HG03097 (cell line): Measurements from ENCODE around the gene SPINT3.
"Not testable (repeated sequence)": the region's sequence is repeated elsewhere in the genome, so short reads cannot be mapped to it uniquely, and the experiment has no call there.

Experiments
- ATAC-seq: cut with Tn5 transposase; IDR thresholded peaks from one replicate; pipeline ENCODE4 v1.9.1; 2021; ENCODE audit not compliant: unreplicated experiment, low FRiP score

Gene SPINT3

DNA sequence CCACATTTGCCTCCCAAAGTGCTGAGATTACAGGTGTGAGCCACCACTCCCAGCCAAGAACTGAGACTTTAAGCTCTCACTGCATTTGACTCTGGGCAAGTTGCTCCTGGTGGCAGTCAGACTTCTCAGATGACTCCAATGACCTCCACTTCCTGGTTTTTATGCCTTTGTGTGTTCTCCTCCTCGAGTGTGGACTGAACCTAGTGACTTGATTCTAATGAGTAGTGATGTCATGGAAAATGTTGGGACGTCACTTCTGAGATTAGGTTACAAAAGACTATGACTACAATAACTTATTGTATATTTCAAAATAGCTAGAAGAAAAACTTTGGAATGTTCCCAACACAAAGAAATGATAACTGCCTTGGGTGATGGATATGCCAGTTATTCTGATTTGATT lies 12.0 kb downstream of the SPINT3 start:
- ATAC-seq, result no peak

DNA sequence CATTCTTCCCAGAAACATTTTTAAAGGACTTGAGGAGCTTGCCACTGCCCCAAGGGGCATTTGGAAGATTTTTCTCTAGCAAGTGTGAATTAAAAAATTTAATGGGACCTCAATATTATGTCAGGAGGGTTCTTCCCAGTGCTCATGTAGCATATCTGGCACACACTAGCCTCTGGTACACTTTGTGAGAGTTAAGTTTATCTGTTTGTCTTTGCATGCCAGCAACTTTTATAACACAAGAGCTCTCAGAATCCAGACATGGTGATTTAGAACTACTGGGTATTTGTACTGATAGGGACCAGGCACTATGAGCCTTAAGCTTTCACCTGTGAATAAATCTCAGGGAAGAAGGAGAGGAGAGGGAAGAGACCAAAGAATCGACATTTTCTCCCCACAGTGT lies 12.9 kb downstream of the SPINT3 start:
- no peak for ATAC-seq

DNA sequence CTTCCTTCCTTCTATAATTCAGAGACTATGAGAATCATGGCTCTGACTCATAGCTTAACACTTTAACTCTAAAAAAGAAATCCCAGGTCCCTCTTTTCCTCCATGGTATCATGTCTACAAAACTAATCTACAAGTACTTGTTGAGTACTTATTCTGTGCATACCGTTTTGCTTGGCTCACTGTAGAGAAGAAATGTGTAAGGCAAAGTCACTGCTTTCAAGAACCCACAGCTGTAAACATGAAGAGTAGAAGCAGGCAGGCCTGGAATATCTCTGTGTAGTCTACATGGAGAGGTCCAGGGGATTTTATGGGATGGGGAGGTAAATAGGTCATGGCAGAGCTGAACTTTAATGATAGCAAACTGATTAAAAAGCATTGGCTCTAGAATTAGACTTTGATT lies 13.8 kb downstream of the SPINT3 start:
- ATAC-seq, result no peak

DNA sequence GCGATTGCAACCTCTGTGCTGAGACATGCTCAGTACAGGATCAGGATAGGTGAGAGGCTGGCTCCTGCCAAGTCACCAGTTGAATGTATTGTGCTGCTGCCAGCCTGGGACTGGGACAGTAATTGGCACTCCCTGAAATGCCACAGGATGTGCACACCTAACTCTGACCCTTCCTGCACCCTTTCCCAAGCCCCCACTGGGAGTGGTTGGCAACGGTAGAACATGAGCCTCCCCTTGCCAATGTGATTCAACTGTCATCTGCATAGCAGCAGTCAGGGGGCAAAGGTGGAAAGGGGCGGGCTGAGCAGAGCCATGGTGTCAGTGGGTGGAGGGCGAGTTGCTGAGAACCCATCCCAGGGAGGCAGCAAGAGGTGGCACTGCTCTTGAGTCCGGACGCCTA lies 15.4 kb downstream of the SPINT3 start:
- no peak for ATAC-seq

DNA sequence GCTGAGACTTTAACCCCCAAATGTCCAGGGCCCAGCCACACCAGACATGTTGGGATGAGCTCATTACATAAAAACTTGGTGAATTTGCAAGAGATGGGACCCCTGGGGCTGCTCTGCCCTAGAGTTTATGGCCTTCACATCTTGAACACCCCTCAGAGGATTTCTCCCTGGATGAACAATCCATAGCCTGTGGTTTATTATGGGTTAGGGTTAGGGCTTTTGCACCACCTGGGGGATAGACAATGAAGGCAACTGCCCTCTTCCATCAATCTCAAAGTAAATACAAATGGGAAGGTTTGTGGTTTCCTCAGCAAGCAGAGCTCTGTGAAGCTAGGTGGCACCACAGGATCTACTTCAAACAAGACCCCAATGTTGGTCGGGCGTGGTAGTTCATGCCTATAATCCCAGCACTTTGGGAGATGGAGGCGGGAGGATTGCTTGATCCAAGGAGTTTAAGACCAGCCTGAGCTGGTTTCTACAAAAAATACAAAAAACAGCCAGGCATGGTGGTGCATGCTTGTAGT lies 17.4 kb downstream of the SPINT3 start:
- ATAC-seq, result no peak

DNA sequence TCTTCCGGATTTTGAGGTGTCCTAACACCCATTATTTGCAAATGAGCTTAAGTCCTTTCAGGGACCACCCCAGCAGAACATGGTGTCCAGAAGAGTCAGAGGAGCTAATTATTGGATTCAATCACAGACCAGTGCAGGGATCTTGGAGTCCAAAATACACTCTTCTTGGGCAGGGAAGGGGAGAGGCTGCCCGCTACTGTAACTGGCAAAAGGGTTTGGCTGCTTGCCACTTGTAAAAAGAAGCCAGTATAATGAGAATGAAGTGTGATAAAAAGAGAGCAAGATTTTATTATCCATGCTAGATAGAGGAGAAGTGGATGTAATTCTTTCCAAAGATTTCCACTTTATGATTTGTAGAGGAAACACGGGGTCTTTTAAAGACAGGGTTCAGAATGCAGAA lies 19.3 kb downstream of the SPINT3 start:
- ATAC-seq, result no peak

DNA sequence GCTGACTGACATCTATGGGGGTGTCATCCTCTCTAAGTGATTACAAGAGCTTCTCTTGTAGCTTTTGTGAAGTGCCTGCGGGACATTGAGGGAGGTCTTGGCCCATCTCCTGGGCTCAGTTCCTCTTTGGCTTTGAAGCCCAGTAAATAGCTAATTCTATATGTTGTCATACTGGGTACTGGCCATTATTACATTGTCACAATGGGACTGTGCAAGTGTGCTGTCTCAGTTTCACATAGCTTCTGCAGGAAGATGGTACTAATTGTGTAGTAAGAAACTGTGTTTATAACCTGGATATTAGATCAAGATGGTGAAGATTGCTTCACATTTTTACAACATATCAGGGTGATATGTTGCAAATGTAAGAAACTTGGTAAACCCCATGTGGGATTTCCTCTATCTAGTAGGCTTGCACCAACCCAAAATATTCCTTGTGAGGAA lies 19.9 kb downstream of the SPINT3 start:
- ATAC-seq, result no peak

DNA sequence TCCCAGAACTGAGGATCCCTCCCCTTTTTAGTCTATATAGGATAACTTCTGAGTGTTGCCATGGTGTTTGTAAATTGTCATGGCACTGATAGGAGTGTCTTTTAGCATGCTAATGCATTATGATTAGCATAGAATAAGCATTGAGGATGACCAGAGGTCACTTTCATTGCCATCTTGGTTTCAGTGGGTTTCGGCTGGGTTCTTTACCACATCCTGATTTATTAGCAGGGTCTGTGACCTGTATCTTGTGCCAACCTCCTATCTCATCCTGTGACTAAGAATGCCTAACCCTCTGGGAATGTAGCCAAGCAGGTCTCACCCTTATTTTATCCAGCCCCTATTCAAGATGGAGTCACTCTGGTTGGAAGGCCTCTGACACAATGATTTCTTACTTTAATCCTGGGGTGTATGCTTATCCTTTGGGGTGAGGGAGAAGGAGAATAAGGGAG lies 26.3 kb downstream of the SPINT3 start:
- ATAC-seq, result no peak

DNA sequence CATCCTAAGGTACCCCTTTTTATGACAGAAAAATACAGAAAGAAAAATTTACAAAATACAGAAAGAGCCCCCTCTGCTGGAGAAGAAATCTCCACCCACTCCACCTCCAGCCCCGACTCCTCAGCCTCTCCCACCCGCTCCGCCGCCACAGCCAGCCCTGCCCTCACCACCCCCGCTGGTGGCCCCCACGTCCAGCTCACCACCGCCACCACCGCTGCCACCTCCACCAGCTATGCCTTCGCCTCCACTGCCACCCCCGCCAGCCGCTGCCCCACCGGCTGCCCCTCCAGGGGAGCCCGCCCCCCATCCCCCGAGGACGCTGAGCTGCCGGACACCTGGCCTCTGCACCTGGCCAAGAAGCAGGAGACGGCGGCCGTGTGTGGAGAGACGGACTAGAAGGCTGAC lies 28.2 kb downstream of the SPINT3 start:
- no peak for ATAC-seq

DNA sequence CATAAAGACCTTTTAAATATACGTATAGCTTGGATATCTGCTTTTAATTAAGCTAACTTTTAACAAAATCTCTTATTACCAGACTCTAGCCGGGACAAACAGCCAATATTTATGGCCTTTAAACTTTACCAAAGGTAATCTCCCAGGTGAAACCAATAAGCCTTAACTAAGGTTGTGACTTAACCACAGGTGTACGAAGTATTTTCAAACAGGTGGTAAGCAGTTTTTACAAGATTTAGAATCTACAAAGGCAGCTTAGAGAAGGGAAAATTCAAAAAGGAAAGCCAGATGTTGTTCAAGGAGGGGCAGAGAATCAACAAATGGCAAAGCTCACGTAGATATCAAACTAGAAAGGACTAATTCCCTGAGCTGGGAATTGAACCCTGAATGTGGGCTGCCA lies 30.0 kb downstream of the SPINT3 start:
- no peak for ATAC-seq

DNA sequence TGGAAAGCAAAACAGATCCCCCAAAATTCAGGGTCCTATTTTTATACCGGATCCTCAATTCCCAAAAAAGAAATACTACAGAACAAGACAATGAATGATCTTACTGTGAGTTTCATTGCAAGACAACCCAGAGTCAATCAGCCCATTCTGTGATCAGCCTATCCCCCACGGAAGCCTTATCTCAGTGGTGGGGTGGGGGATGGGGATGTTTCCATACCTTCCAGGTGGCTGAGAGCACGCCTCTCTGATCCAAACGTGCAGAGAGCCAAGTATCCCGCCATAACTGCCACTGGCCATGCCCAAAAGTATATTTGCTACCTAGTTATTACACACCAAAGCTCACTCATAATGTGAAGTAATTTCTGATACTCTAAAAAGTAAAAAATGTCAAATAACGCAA lies 30.7 kb downstream of the SPINT3 start:
- ATAC-seq, result no peak

DNA sequence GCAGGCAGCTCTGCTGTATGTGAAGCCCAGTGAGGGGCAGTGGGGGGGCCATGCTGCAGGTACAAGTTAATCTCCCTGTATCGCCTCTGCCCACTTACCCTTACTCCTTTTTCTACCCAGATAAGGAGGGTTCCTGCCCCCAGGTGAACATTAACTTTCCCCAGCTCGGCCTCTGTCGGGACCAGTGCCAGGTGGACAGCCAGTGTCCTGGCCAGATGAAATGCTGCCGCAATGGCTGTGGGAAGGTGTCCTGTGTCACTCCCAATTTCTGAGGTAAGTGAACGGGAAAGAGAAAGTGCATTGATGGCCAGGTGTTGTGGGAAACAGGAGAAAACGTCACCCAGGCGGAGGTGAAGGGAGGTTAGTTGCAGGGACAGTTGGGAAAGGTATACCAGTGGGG lies 35.6 kb downstream of the SPINT3 start:
- no peak for ATAC-seq

DNA sequence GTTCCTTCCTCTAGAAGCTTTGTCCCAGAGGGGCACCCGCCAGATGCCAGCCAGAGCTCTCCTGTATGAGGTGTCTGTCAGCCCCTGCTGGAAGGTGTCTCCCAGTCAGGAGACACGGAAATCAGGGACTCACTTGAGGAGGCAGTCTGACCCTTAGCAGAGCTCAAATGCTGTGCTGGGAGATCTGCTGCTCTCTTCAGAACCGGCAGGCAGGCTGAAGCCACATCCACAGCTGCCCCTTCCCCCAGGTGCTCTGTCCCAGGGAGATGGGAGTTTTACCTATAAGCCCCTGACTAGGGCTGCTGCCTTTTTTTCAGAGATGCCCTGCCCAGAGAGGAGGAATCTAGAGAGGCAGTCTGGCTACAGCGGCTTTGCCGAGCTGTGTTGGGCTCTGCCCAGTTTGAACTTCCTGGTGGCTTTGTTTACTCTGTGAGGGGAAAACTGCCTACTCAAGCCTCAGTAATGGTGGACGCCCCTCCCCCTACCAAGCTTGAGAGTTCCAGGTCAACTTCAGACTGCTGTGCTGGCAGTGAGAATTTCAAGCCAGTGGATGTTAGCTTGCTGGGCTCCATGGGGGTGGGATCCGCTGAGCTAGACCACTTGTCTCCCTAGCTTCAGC lies 37.8 kb downstream of the SPINT3 start:
- not testable (repeated sequence) for ATAC-seq

DNA sequence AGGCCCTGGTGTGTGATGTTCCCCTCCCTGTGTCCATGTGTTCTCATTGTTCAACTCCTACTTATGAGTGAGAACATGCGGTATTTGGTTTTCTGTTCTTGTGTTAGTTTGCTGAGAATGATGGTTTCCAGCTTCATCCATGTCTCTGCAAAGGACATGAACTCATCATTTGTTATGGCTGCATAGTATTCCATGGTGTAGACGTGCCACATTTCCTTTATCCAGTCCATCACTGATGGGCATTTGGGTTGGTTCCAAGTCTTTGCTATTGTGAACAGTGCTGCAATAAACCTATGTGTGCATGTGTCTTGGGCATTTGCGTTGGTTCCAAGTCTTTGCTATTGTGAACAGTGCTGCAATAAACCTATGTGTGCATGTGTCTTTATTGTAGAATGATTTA lies 43.1 kb downstream of the SPINT3 start:
- ATAC-seq, result not testable (repeated sequence)

DNA sequence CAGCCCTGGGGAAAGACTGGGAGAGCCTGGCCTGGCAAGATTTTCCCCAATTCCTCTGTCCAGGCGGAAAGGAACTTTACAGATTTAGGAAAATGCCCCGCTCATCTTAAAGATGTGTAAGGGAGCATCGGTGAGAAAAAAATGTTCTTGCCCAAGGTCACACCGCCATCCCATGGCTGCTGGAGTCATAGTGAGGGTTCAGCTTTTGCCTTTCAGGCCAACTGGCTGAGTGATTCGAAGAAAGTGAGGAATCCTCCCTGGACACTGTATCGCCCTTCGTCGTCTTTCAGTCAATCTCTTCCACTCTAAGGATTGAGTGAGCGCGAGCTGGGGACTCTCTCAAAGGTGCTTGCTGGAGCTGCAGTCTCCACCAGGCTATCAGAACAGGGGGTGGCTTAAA lies 44.5 kb downstream of the SPINT3 start:
- ATAC-seq, result no peak

DNA sequence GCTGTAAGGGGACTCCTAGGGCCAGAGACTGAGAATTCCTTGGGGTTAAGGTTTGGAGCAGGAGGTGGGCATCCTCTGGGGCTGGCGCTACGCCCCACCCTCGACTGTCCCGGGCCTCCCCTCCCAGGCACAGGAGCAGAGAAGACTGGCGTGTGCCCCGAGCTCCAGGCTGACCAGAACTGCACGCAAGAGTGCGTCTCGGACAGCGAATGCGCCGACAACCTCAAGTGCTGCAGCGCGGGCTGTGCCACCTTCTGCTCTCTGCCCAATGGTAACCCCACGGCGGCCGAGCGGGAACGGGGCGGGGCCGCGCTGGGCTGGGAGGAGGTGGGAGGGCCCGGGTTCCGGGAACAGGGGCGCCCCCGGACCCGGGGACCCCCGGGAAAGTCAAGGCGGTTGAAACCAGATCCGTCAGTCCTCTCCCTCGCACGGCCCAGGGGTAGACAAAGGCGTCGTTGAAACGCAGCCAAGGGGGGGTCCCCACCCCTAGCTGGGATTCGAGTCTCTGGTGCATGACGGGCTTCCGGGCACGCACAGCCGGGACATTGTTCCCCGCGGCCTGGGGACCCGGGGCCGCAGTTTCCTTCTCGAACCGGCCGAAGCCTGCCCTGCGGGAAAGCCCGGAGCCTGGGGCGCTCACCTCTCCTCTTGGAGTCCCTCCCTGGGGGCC lies 45.0 kb downstream of the SPINT3 start:
- peak; percentile 61 for ATAC-seq

DNA sequence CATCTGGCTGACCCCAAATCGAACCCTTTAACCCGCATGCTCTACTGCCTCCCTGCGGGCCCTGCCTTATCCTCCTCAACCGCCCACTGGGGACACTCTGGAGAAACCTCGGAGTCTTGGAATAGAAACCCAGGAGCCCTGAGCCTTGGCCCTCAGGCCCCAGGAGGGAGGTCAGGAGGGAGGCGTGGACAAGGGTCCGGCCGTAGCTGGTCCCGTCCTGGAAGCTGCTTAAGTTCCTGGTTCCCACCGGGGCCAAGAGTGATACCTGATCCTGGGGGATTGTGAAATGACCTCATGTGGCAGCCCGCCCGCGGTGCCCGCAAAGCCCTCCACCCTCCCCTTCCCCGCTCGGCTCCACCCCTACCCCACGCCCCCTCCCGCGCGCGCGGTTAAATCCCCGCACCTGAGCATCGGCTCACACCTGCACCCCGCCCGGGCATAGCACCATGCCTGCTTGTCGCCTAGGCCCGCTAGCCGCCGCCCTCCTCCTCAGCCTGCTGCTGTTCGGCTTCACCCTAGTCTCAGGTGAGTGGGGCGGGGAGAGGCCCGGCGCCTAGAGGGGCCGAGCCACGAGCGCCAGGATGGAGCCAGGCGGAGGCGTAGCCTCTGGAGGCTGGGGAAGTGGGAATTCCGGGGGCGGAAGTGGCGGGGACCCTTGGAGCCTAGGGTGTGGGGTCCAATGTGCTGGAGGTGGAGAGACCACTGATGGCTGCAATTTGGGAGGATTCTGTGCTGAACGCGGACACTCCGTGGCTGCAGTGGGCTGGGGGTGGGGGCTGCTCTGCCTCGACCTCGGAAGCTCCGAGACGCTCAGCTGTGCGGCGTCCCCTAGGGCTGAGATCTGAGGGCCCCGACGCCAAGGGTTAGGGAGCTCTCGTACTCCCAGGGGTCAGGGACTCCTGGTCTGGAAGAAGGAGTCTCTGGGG lies 45.8 kb downstream of the SPINT3 start, which contains the start of gene WFDC2:
TSS of gene WFDC2 (plus strand) at position 418 of the 926 bp plus-strand sequence. CDS start at position 447, 29 bp downstream.
- no peak for ATAC-seq

DNA sequence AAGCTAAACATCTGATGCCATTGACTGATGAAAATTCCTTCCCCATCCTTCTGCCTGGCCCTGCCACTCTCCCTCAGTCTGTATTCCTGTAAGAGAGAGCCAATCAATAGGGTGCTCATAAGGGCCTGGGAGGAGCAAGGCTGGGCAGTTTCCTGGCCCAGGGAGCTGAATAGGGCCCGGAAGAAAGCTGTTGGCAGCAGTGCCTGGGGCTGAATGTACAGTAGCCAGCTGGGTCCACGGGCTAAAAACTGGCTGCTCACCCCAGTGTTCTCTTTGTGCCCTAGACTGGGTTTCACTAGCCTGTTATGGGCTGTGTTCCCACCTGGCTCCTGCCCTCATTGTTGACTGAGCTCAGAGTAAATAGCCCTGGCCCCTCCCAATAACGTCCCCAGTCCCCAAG lies 47.6 kb downstream of the SPINT3 start:
- no peak for ATAC-seq

DNA sequence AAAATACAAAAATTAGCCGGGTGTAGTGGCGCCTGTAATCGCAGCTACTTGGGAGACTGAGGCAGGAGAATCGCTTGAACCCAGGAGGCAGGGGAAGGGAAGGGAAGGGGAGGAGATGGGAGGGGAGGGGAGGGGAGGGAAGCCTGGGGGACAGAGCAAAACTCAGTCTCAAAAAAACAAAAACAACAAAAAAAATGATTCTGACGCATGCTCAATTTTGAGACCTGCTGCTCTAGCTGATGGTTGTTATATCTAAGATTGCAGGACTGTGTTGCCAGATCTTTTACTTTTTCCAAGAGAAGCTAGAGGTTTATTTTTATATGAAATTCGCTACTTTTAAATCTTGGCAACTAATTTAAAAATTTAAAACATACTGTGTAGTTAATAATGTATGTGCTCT lies 48.2 kb downstream of the SPINT3 start:
- ATAC-seq, result no peak

DNA sequence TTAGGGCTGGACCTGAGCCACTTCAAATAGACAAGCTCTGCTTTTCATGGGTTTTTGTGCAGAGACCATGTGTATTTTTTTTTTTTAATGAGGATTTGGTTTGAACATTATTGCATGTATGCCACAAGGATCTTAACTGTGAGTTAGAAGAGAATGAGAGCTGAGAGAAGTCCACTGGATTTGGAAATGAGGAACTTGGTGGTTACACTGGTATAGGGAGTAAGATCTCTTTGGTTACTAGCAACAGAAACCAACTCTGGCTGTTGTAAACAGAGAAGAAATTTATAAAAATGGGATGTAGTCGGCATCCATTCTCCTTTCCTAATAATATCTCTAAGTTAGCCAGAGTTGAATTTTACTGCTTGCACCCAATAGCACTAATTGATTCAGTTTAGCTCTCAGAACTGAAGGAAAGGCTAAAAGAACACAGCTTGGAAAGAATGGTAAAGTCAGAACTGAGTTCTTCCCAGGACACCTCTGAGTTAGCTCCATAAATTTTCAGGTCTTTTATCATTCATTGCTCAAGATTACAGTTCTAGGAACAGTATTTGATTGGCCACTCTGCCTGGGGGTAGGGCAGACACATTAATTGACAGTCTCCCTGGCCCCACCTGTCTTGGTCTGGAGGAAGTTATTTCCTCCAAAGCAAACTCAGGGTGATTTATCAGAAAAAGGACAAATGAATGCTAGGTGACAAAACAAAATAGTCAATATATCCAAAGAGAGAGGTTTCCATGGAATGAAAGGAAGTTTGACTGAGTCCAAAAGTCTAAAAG lies 49.7 kb downstream of the SPINT3 start:
- ATAC-seq, result no peak
